ENCODE measurements around the gene LYSMD4. TPM values are rescaled to one million over a fixed set of nuclear protein-coding genes. Genes with fewer than 3 reads are reported as not detected.
A peak's percentile ranks its signal among the peaks of the same experiment; 100 is the strongest.

Gene LYSMD4
- total and polyA plus RNA-seq, 2 experiments from 2014 or later = 21.2 to 24.0 TPM

GRCh38 chr15:99718421-99718820 lies 14.8 kb downstream of the LYSMD4 start:
- DNase-seq (ENCODE audit: low read depth in 1 of 2, low spot score in 1 of 2) = no peak
- Histone ChIP-seq H3K4me3 (no peak overlapping the region), H3K4me1 (ENCODE audit: low read depth) (peaks cover 15% of the 10 kb centered on the region), H3K27ac (peak overlapping the region; percentile 91), H3K36me3 (peaks cover 17% of the 10 kb centered on the region), H3K9me3 (ENCODE audit: low read depth) (no peaks in the 10 kb centered on the region), H3K27me3 (no peaks in the 10 kb centered on the region)
- no peak for TF ChIP-seq CTCF (IDR thresholded peaks at IDR 0.05; ENCODE audit: low read depth, low read length)

GRCh38 chr15:99717161-99718009 lies 15.9 kb downstream of the LYSMD4 start:
- peak in 1 of 2 donors; percentile 35 for DNase-seq (ENCODE audit: low read depth in 1 of 2, low spot score in 1 of 2)
- Histone ChIP-seq H3K4me1 (ENCODE audit: low read depth) (peaks cover 15% of the 10 kb centered on the region), H3K4me3 (no peak overlapping the region), H3K27me3 (no peaks in the 10 kb centered on the region), H3K36me3 (peaks cover 28% of the 10 kb centered on the region), H3K27ac (peak overlapping the region; percentile 91), H3K9me3 (ENCODE audit: low read depth) (no peaks in the 10 kb centered on the region)
- TF ChIP-seq CTCF (IDR thresholded peaks at IDR 0.05; ENCODE audit: low read depth, low read length) = no peak

- TF ChIP-seq CTCF (IDR thresholded peaks at IDR 0.05; ENCODE audit: low read depth, low read length) = no peak
- H3K36me3 ChIP-seq = peaks cover 35% of the 10 kb centered on the region
- H3K4me3 ChIP-seq = no peak overlapping the region
These were observed 16.6 kb downstream of the LYSMD4 start for GRCh38 chr15:99716540-99717095.

DNA sequence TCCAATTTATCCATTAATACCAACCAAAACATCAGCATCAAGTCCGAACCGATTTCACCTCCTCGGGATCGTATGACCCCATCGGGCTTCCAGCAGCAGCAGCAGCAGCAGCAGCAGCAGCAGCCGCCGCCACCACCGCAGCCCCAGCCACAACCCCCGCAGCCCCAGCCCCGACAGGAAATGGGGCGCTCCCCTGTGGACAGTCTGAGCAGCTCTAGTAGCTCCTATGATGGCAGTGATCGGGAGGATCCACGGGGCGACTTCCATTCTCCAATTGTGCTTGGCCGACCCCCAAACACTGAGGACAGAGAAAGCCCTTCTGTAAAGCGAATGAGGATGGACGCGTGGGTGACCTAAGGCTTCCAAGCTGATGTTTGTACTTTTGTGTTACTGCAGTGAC lies 20.8 kb downstream of the LYSMD4 start:
- DNase-seq (ENCODE audit: low read depth in 1 of 2, low spot score in 1 of 2) = no peak
- H3K4me3 ChIP-seq = no peak overlapping the region
- H3K9me3 ChIP-seq (ENCODE audit: low read depth) = no peaks in the 10 kb centered on the region
- no peak for TF ChIP-seq CTCF (IDR thresholded peaks at IDR 0.05; ENCODE audit: low read depth, low read length)
- peak overlapping the region; percentile 67 for H3K27ac ChIP-seq
- H3K27me3 ChIP-seq = no peaks in the 10 kb centered on the region
- peaks cover 42% of the 10 kb centered on the region for H3K4me1 ChIP-seq (ENCODE audit: low read depth)
- H3K36me3 ChIP-seq = peaks cover 55% of the 10 kb centered on the region

More at GRCh38 chr15:99716540-99717095, 16.6 kb downstream of the LYSMD4 start:
- Histone ChIP-seq H3K4me1 (ENCODE audit: low read depth) (peaks cover 15% of the 10 kb centered on the region), H3K27me3 (no peaks in the 10 kb centered on the region), H3K9me3 (ENCODE audit: low read depth) (no peaks in the 10 kb centered on the region), H3K27ac (peak overlapping the region; percentile 91)
- DNase-seq (ENCODE audit: low read depth in 1 of 2, low spot score in 1 of 2) = no peak

DNA sequence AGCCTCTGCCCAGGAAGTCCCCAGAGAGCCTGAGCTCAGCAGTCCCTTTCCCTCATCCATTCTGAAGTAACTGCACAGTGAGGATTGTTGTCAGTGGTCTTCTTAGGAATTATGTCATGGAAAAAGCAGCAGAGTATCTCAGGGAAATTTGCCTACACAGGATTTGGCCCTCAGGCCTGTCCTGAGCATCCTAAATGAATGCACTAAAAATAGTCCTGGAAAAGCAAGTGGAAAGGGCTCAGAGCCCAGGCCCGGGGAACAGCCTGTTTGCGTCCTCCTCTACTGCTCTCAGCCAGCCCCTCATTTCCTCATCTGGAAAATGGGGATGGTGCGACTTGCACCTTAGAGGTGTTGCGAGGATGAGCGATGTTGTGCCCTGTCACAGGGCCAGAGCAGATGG lies 21.6 kb downstream of the LYSMD4 start:
- H3K36me3 ChIP-seq = peaks cover 55% of the 10 kb centered on the region
- H3K9me3 ChIP-seq (ENCODE audit: low read depth) = no peaks in the 10 kb centered on the region
- TF ChIP-seq CTCF (IDR thresholded peaks at IDR 0.05; ENCODE audit: low read depth, low read length) = no peak
- no peak for DNase-seq (ENCODE audit: low read depth in 1 of 2, low spot score in 1 of 2)
- no peaks in the 10 kb centered on the region for H3K27me3 ChIP-seq
- peak overlapping the region; percentile 67 for H3K27ac ChIP-seq
- H3K4me1 ChIP-seq (ENCODE audit: low read depth) = peaks cover 42% of the 10 kb centered on the region
- no peak overlapping the region for H3K4me3 ChIP-seq

All from cardiac muscle cell (in vitro differentiated cells and primary cell).